ENCODE data around the gene MIGA2.

- TF ChIP-seq POLR2AphosphoS5 (IDR thresholded peaks at IDR 0.05; ENCODE audit: low read depth, low read length) (no peak), SIN3A (IDR thresholded peaks at IDR 0.05; ENCODE audit: borderline replicate concordance, insufficient read depth, low read length) (no peak)
Measured at GRCh38 chr9:129042016-129042415, 5.6 kb downstream of the MIGA2 start.

All from PFSK-1 (cell line).